SH-SY5Y (cell line): ENCODE results near the gene TDRD9.

Experiments used
- GATA2 ChIP-seq: IDR thresholded peaks from 2 replicates; pipeline ENCODE4 v1.6.1; 2011; ENCODE audit warnings: mild to moderate bottlenecking, low read depth, low read length
- GATA3 ChIP-seq: IDR thresholded peaks from 2 replicates; pipeline ENCODE4 v1.6.1; 2011; ENCODE audit warnings: low read depth, mild to moderate bottlenecking, low read length, moderate library complexity

GRCh38 chr14:103949131-103949790 is 21.0 kb downstream of the TDRD9 start:
- TF ChIP-seq GATA2 (no peak), GATA3 (no peak)
